ENCODE measurements around the gene GFY. TPM values are rescaled to one million over a fixed set of nuclear protein-coding genes. Genes with fewer than 3 reads are reported as not detected.

The GFY gene
- total RNA-seq, 1 donor from 2014 or later: not detected

GRCh38 chr19:49407482-49408015 is 17.6 kb upstream of the GFY start:
- no peak for DNase-seq (ENCODE audit: low spot score)

GRCh38 chr19:49408816-49409440 is 16.3 kb upstream of the GFY start:
- DNase-seq (ENCODE audit: low spot score): no peak

GRCh38 chr19:49409441-49410029 is 15.7 kb upstream of the GFY start:
- no peak for DNase-seq (ENCODE audit: low spot score)

- DNase-seq (ENCODE audit: low spot score): no peak
Measured at GRCh38 chr19:49411681-49412326, 13.4 kb upstream of the GFY start.

- DNase-seq (ENCODE audit: low spot score): no peak
Measured at GRCh38 chr19:49413348-49413747, 11.8 kb upstream of the GFY start.

- no peak for DNase-seq (ENCODE audit: low spot score)
Measured at GRCh38 chr19:49414256-49414655, 10.9 kb upstream of the GFY start.

- DNase-seq (ENCODE audit: low spot score): no peak
Measured at GRCh38 chr19:49415102-49415809, 9.9 kb upstream of the GFY start.

GRCh38 chr19:49415810-49416200 is 9.4 kb upstream of the GFY start:
- no peak for DNase-seq (ENCODE audit: low spot score)

GRCh38 chr19:49417088-49417487 is 8.1 kb upstream of the GFY start:
- no peak for DNase-seq (ENCODE audit: low spot score)

GRCh38 chr19:49418511-49418910 is 6.7 kb upstream of the GFY start:
- no peak for DNase-seq (ENCODE audit: low spot score)

GRCh38 chr19:49419173-49419572 is 6.0 kb upstream of the GFY start:
- DNase-seq (ENCODE audit: low spot score): no peak

GRCh38 chr19:49420227-49420626 is 5.0 kb upstream of the GFY start:
- DNase-seq (ENCODE audit: low spot score): no peak

- no peak for DNase-seq (ENCODE audit: low spot score)
Measured at GRCh38 chr19:49421039-49421877, 3.9 kb upstream of the GFY start.

GRCh38 chr19:49421878-49422202 is 3.3 kb upstream of the GFY start:
- DNase-seq (ENCODE audit: low spot score): no peak

GRCh38 chr19:49422407-49423070 is 2.6 kb upstream of the GFY start:
- no peak for DNase-seq (ENCODE audit: low spot score)

GRCh38 chr19:49423071-49423984 is 1.9 kb upstream of the GFY start, which contains the start of gene PTH2:
Gene PTH2, minus strand, starts transcription at chr19:49423441. Its CDS starts 102 bp downstream, at chr19:49423339.
- no peak for DNase-seq (ENCODE audit: low spot score)

- DNase-seq (ENCODE audit: low spot score): no peak
Measured at GRCh38 chr19:49423985-49424303, 1.2 kb upstream of the GFY start.

- no peak for DNase-seq (ENCODE audit: low spot score)
Measured at GRCh38 chr19:49425922-49426592, 869 bp downstream of the GFY start.

GRCh38 chr19:49427339-49427738 is 2.2 kb downstream of the GFY start:
- DNase-seq (ENCODE audit: low spot score): no peak

All from mesenteric fat pad (tissue), 1 donor.